Transverse colon (tissue), 4 donors: Measurements from ENCODE around the gene MRPL39.

Experiments used
- CTCF ChIP-seq, 5 experiments: fragments of 200-600 bp in 3 of 5; fragments of 450-650 bp in 2 of 5; sonication (generic) in 3 of 5; IDR thresholded peaks; 1 replicate in 2 of 5; 2 replicates in 3 of 5; pipeline ENCODE4 v1.5.1; 2016 to 2017; ENCODE audit warnings: antibody characterized with exemption in 5 of 5, inconsistent platforms in 3 of 5, mild to moderate bottlenecking in 2 of 5, moderate library complexity in 1 of 5
- POLR2A ChIP-seq: fragments of 450-650 bp; IDR thresholded peaks from one replicate; pipeline ENCODE4 v1.6.1; 2016; ENCODE audit warnings: antibody characterized with exemption, mild to moderate bottlenecking, moderate library complexity
- POLR2AphosphoS5 ChIP-seq, 3 donors: sonication (generic); formaldehyde crosslinking; IDR thresholded peaks; one replicate each; pipeline ENCODE4 v1.6.1; 2016; ENCODE audit warnings: antibody characterized with exemption in 3 of 3

GRCh38 chr21:25614441-25614840, 7.2 kb upstream of the MRPL39 start:
- TF ChIP-seq POLR2A: no peak
- no peak for TF ChIP-seq CTCF (IDR thresholded peaks at IDR 0.05)
- TF ChIP-seq POLR2AphosphoS5 (IDR thresholded peaks at IDR 0.05): no peak
